Stimulated activated CD4-positive, alpha-beta T cell treated with anti-CD3 and anti-CD28 coated beads, TNF-alpha, amount 100 ng/mL, for 4 hours (primary cell): ENCODE measurements around the gene BCL2.

Experiments used
- DNase-seq, 3 experiments: peaks; one replicate each; pipeline ENCODE4 v3.0.0-alpha.2; 2020; ENCODE audit warnings: low read depth in 3 of 3

The BCL2 gene

GRCh38 chr18:63107931-63108330, 211.6 kb downstream of the BCL2 start:
- no peak for DNase-seq

DNA sequence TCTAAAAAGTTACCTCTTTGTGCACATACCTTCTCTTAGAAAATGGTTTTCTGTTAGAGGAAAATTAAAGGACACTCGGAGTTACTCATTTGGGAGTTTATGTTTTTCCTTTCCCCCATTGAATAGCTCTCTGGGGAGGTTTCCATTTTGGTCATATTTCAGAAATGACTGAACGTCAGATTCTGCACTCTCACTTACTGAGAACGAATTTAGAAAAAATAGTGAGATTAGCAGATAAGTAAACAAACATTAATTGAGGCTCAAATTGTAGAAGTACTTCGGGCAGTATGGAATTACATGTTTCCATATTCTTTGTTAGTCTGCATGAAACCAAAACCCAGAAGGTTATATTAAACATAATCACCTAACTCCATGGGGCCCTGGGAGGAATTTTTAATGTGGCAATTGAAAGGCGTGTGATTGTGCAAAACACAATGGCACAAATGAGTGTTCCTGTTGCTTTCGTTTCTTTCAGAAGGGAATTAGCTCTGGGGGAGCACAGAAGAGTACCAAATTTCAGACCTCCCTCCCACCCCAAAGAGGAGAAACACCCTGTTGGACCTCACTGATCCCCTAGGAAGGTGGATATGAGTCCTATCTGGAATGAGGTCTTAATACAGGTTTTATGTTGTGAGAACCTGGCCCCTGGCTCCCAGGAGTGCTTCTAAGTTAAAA, 212.3 kb downstream of the BCL2 start:
- DNase-seq, result no peak

DNA sequence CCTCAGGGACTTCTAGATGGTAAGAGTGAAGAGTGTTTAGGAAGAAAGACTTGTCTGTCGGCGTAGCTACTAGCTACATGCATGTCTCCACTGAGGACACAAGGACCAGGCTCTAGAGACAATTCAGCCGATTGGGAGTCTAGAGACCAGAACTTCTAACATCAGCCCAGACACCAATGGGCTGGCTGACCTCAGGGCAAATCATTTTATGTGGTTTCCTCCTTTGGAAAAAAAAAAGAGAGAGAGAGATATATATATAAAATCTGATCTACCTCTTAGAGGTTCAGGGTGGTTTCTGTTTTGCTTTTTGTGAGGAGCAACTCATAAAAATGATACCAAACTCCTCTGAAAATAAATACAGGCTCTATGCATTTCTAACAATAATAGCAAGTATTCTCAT, 212.8 kb downstream of the BCL2 start:
- DNase-seq, result no peak

GRCh38 chr18:63105636-63106316, 213.8 kb downstream of the BCL2 start:
- no peak for DNase-seq

- DNase-seq, result no peak
Observed at GRCh38 chr18:63104868-63105267, 214.7 kb downstream of the BCL2 start.

DNA sequence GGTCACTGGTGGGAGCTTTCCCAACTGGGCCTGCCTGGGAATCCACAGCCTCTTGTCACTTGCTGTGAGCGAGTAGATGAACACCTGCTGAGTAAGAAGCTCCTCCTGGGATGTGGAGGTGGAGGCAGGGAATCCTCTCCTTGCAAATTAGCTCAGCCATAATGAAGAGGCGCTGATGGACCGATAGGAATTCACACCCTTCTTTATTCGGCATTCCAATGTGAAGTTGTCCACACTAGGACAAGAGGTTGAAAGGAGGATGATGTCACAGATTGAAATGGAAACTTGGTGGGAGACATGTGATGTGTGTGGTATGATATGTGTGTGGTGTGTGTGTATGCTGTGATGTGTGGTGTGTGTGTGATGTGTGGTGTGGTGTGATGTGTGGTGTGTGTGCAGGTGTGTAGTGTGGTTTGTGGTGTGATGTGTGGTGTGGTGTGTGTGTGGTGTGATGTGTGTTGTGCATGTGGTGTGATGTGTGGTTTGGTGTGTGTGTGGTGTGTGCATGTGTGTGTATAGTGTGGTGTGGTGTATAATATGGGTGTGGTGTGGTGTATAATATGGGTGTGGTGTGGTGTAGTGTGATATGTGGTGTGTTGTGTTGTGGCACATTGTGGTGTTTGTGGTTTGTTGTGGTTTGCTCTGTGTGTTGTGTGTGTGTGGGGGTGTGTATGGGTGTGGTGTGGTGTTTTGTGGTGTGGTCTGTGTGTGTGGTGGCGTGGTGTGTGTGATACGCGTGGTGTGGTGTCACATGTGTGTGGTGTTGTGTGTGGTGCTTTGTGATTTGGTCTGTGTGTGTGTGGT, 216.4 kb downstream of the BCL2 start:
- no peak for DNase-seq

- no peak for DNase-seq
Observed at GRCh38 chr18:63100630-63101055, 218.9 kb downstream of the BCL2 start.

- no peak for DNase-seq
Observed at GRCh38 chr18:63099848-63100629, 219.5 kb downstream of the BCL2 start.

GRCh38 chr18:63099091-63099840, 220.3 kb downstream of the BCL2 start:
- DNase-seq, result no peak

DNA sequence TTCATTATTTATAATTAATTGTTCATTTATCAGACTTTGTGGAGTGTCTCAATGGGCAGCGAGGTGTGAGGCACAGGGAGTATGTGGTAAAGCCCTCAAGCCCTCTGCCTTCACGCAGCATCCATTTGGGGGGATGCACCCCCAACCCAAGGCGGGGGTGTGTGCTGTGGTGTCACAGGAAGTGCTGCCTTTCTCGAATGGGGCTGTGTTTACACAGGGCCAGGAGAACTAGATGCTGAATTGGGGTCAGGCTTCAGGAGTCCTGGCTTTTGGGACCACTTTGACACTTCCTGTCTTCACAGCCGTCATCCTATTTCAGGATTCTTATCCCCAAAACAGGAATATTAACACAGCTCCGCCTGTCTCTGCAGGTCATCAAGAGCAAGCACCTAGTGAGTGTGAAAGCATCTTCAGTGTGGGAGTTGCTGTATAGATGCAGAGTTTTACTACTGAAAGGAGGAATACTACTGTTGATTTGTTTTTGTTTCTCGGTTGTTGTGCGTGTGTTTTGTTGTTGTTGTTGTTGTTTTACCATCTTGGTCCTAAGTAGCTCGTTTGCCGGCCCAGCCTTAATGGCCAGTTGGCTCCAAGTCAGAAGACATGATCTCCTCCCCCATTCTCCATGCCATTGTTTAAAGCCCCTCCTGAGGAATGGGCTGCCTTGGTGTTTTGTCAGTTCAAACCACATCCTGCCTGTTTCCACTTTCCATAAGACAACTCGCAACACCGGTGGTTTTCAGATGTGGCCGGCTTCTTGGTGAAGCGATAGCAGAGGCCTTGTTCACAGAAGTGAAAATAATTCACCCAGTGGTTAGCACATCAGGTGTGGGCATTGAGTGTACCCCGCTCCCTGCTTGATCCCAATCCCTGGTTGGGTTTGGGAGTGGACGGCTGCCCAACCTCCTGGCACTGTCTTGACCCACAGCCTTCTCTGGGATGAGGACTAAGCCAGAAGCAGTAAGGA, 221.3 kb downstream of the BCL2 start:
- no peak for DNase-seq

DNA sequence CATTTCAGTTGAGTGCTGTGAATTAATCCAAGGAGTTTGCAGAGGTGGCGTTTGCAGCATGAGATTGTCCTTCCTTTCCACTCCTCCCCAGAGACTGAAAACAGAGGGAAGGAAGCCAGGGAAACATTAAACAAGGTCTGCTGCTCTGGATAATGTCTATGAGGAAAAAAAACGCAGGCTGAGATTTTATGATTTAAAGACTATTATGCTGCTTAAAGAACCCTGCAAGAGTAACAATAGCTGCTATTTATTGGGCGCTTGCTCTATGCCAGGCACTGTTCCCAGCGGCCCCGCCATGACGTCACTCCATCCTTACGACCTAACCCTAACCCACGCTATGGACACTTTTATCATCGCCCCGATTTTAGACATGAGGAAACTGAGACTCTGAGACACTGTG, 222.4 kb downstream of the BCL2 start:
- DNase-seq, result no peak

- DNase-seq, result no peak
Observed at GRCh38 chr18:63096327-63096874, 223.2 kb downstream of the BCL2 start.

DNA sequence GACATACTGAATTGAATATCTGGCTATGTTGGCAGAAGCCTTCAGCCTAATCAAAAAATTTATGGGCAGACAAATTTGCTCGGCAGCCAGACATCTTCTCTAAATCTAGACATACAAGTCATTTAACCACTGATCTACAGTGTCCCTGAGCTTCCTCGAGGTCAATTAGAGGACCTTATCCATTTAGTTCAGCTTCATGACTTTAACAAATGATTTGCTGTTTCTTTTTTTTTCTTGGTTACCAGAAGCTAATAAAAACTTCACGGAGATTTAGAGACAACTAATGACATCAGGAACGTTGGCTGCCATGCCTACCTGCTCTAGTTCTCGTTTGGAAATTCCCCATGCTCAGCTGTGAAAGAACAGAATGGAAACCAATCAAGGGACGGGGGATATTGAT, 223.8 kb downstream of the BCL2 start:
- no peak for DNase-seq

DNA sequence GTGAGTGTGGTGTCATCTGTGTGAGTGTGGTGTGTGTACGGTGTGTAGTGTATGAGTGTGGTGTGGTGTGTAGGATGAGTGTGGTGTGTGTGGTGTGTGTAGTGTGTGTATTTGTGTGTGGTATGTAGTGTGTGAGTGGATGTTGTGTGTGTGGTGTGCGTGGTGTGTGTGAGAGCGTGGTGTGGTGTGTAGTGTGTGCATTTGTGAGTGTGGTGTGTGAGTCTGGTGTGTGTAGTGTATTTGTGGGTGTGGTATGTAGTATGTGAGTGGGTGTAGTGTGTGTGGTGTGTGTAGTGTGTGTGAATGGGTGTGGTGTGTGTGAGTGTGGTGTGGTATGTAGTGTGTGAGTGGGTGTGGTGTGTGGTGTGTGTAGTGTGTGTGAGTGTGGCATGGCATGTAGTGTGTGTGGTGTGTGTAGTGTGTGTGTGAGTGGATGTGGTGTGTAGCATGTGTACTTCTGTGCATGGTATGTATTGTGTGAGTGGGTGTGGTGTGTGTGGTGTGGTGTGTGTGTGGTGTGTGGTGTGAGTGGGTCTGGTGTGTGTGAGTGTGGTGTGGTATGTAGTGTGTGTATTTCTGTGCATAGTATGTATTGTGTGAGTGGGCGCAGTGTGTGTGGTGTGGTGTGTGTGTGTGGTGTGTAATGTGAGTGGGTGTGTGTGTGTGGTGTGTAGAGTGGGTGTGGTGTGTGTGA, 227.8 kb downstream of the BCL2 start:
- no peak for DNase-seq

DNA sequence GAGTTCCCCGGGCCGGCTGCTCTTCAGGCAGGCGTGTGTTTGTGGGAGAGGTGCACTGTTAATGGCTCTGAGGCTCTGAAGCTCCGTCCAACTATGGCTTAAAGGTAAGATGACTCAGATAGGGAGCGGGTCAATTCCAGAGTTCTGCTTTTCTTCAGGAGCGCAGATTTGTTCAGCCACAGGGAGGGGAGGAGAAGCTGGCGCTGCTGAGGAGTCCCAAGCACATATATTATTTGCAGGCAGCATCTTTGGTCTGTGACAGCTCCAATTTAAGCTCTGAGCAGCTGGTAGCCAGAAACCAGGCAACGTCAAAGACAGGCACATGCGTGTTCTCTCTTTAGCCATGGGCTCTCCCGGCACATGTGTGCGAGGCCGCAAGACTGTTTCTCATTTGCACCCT, 229.2 kb downstream of the BCL2 start:
- DNase-seq, result no peak

- no peak for DNase-seq
Observed at GRCh38 chr18:63089041-63089440, 230.5 kb downstream of the BCL2 start.

- DNase-seq, result no peak
Observed at GRCh38 chr18:63088262-63088661, 231.3 kb downstream of the BCL2 start.

- DNase-seq, result no peak
Observed at GRCh38 chr18:63087421-63088230, 231.9 kb downstream of the BCL2 start.
